Stimulated activated effector memory CD8-positive, alpha-beta T cell treated with anti-CD3 and anti-CD28 coated beads, Interleukin-12 subunit alpha, Interleukin-12 subunit beta, amount 100 ng/mL, for 72 hours (primary cell): Measurements from ENCODE around the gene SEC63.
"Not testable (repeated sequence)": the region's sequence is repeated elsewhere in the genome, so short reads cannot be mapped to it uniquely, and the experiment has no call there.

Source experiments
- ATAC-seq: fragments of 150-1000 bp; cut with Tn5 transposase; 2 replicates; pipeline ENCODE4 v1.10.0; 2021
- DNase-seq, 2 donors: peaks; one replicate each; pipeline ENCODE4 v3.0.0; 2021 to 2022; ENCODE audit warnings: low spot score in 2 of 2
- H3K27ac Mint-ChIP-seq: one replicate; pipeline ENCODE4 v1.8.0; 2022; ENCODE audit warnings: mild to moderate bottlenecking, mixed read lengths
- H3K36me3 Mint-ChIP-seq: one replicate; pipeline ENCODE4 v1.8.0; 2022; ENCODE audit warnings: mild to moderate bottlenecking, mixed read lengths
- H3K4me1 Mint-ChIP-seq: one replicate; pipeline ENCODE4 v1.8.0; 2022; ENCODE audit warnings: mixed read lengths
- H3K4me3 Mint-ChIP-seq: one replicate; pipeline ENCODE4 v1.8.0; 2022; ENCODE audit warnings: mild to moderate bottlenecking, mixed read lengths
- H3K9me3 Mint-ChIP-seq: one replicate; pipeline ENCODE4 v1.8.0; 2022; ENCODE audit warnings: mixed read lengths

SEC63 gene

GRCh38 chr6:107957909-107958688, at the start of gene SEC63:
TSS of gene SEC63 (minus strand) at chr6:107958208. CDS start at chr6:107958009, 199 bp downstream.
- H3K9me3 Mint-ChIP-seq, result no peaks in the 10 kb centered on the region
- ATAC-seq, result peak; percentile 98
- peak within 1 kb of the TSS; percentile 87 for H3K4me3 Mint-ChIP-seq
- peak within 1 kb of the TSS; percentile 96 for H3K27ac Mint-ChIP-seq
- H3K36me3 Mint-ChIP-seq, result peaks cover 43% of the 10 kb centered on the region
- peak; percentile 97 to 99 for DNase-seq
- peaks cover 24% of the 10 kb centered on the region for H3K4me1 Mint-ChIP-seq

GRCh38 chr6:108005961-108006360, 48.0 kb upstream of the SEC63 start:
- Mint-ChIP-seq H3K9me3 (peaks cover 10% of the 10 kb centered on the region), H3K4me3 (no peak overlapping the region), H3K4me1 (no peaks in the 10 kb centered on the region), H3K27ac (no peak overlapping the region), H3K36me3 (no peaks in the 10 kb centered on the region)
- DNase-seq, result no peak
- no peak for ATAC-seq

- ATAC-seq (no peak), DNase-seq (no peak)
- Mint-ChIP-seq H3K36me3 (no peaks in the 10 kb centered on the region), H3K9me3 (peaks cover 10% of the 10 kb centered on the region), H3K27ac (no peak overlapping the region), H3K4me1 (no peaks in the 10 kb centered on the region), H3K4me3 (no peak overlapping the region)
Measured at GRCh38 chr6:108004861-108005260, 46.9 kb upstream of the SEC63 start.

GRCh38 chr6:108002365-108003221, 44.6 kb upstream of the SEC63 start:
- no peaks in the 10 kb centered on the region for H3K36me3 Mint-ChIP-seq
- no peak for DNase-seq
- no peak overlapping the region for H3K4me3 Mint-ChIP-seq
- no peaks in the 10 kb centered on the region for H3K9me3 Mint-ChIP-seq
- ATAC-seq, result no peak
- no peaks in the 10 kb centered on the region for H3K4me1 Mint-ChIP-seq
- H3K27ac Mint-ChIP-seq, result no peak overlapping the region

GRCh38 chr6:108001696-108002231, 43.8 kb upstream of the SEC63 start:
- no peaks in the 10 kb centered on the region for H3K4me1 Mint-ChIP-seq

GRCh38 chr6:108000259-108000658, 42.3 kb upstream of the SEC63 start:
- not testable (repeated sequence) for H3K9me3 Mint-ChIP-seq, ATAC-seq, DNase-seq, H3K4me3 Mint-ChIP-seq, H3K4me1 Mint-ChIP-seq, H3K27ac Mint-ChIP-seq, H3K36me3 Mint-ChIP-seq

More at GRCh38 chr6:108001696-108002231, 43.8 kb upstream of the SEC63 start:
- ATAC-seq (no peak), DNase-seq (no peak)
- Mint-ChIP-seq H3K9me3 (no peaks in the 10 kb centered on the region), H3K36me3 (no peaks in the 10 kb centered on the region), H3K27ac (no peak overlapping the region), H3K4me3 (no peak overlapping the region)

- DNase-seq (no peak), ATAC-seq (no peak)
- Mint-ChIP-seq H3K27ac (peak overlapping the region; percentile 24), H3K36me3 (no peaks in the 10 kb centered on the region), H3K9me3 (no peaks in the 10 kb centered on the region), H3K4me3 (no peak overlapping the region), H3K4me1 (no peaks in the 10 kb centered on the region)
Measured at GRCh38 chr6:107999341-107999740, 41.3 kb upstream of the SEC63 start.

- Mint-ChIP-seq H3K9me3 (no peaks in the 10 kb centered on the region), H3K4me1 (peaks cover 10% of the 10 kb centered on the region), H3K36me3 (no peaks in the 10 kb centered on the region), H3K4me3 (peak overlapping the region; percentile 20), H3K27ac (peak overlapping the region; percentile 68)
- DNase-seq (no peak), ATAC-seq (no peak)
Measured at GRCh38 chr6:107991772-107992550, 34.0 kb upstream of the SEC63 start.

- Mint-ChIP-seq H3K36me3 (no peaks in the 10 kb centered on the region), H3K27ac (peak overlapping the region; percentile 68), H3K4me3 (peak overlapping the region; percentile 20), H3K4me1 (peaks cover 10% of the 10 kb centered on the region), H3K9me3 (no peaks in the 10 kb centered on the region)
- DNase-seq (no peak), ATAC-seq (no peak)
Measured at GRCh38 chr6:107991061-107991460, 33.1 kb upstream of the SEC63 start.

GRCh38 chr6:107990587-107990986, 32.6 kb upstream of the SEC63 start:
- not testable (repeated sequence) for H3K27ac Mint-ChIP-seq, H3K36me3 Mint-ChIP-seq, DNase-seq, H3K4me3 Mint-ChIP-seq, H3K9me3 Mint-ChIP-seq, H3K4me1 Mint-ChIP-seq, ATAC-seq

GRCh38 chr6:107989166-107990094, 31.4 kb upstream of the SEC63 start:
- Mint-ChIP-seq H3K36me3 (no peaks in the 10 kb centered on the region), H3K4me3 (no peak overlapping the region), H3K9me3 (no peaks in the 10 kb centered on the region), H3K27ac (no peak overlapping the region), H3K4me1 (peaks cover 10% of the 10 kb centered on the region)
- ATAC-seq, result no peak
- DNase-seq, result no peak

GRCh38 chr6:107988570-107988969, 30.6 kb upstream of the SEC63 start:
- H3K4me3 Mint-ChIP-seq, result no peak overlapping the region
- DNase-seq (no peak), ATAC-seq (no peak)
- H3K9me3 Mint-ChIP-seq, result no peaks in the 10 kb centered on the region
- no peak overlapping the region for H3K27ac Mint-ChIP-seq
- peaks cover 10% of the 10 kb centered on the region for H3K4me1 Mint-ChIP-seq
- H3K36me3 Mint-ChIP-seq, result no peaks in the 10 kb centered on the region

GRCh38 chr6:107987805-107988204, 29.8 kb upstream of the SEC63 start:
- no peaks in the 10 kb centered on the region for H3K36me3 Mint-ChIP-seq
- no peak overlapping the region for H3K27ac Mint-ChIP-seq
- no peak overlapping the region for H3K4me3 Mint-ChIP-seq
- H3K9me3 Mint-ChIP-seq, result no peaks in the 10 kb centered on the region
- H3K4me1 Mint-ChIP-seq, result peaks cover 10% of the 10 kb centered on the region
- ATAC-seq (no peak), DNase-seq (no peak)

- no peak for DNase-seq
Measured at GRCh38 chr6:107985701-107986100, 27.7 kb upstream of the SEC63 start.

More at GRCh38 chr6:107985701-107986100, 27.7 kb upstream of the SEC63 start:
- H3K9me3 Mint-ChIP-seq, result no peaks in the 10 kb centered on the region
- H3K36me3 Mint-ChIP-seq, result no peaks in the 10 kb centered on the region
- no peak overlapping the region for H3K4me3 Mint-ChIP-seq
- H3K4me1 Mint-ChIP-seq, result peaks cover 1% of the 10 kb centered on the region
- no peak overlapping the region for H3K27ac Mint-ChIP-seq
- no peak for ATAC-seq
